ENCODE results near the gene KANK4. TPM values are rescaled to one million over a fixed set of nuclear protein-coding genes. Genes with fewer than 3 reads are reported as not detected.

The KANK4 gene
- polyA plus RNA-seq, 1 donor (not counting 4 experiments of a cell fraction or from before 2014, with no cell fraction given) = 0.92 TPM

- dilution Hi-C loops (cut with MboI; ENCODE audit: extremely low pct_ligation_motif_present, low sequenced_read_pairs) = no loop called here
- no peak for TF ChIP-seq EZH2 (IDR thresholded peaks at IDR 0.05; ENCODE audit: low read length)
- TF ChIP-seq CTCF (optimal IDR thresholded peaks at IDR 0.05 in 1 of 3, IDR thresholded peaks at IDR 0.05 in 1 of 3, conservative IDR thresholded peaks at IDR 0.05 in 1 of 3; ENCODE audit: extremely low read depth in 1 of 3, insufficient read depth in 2 of 3, low read length in 3 of 3) = peak in 1 of 3 experiments; percentile 25
- FAIRE-seq = peak; percentile 20
Observed at GRCh38 chr1:62334434-62334985, 15.3 kb upstream of the KANK4 start.

GRCh38 chr1:62333441-62333840 lies 14.2 kb upstream of the KANK4 start:
- no peak overlapping the region for H2AFZ ChIP-seq (ENCODE audit: control insufficient read depth, low read length)
- FAIRE-seq (no peak), DNase-seq (ENCODE audit: low read depth, low spot score) (no peak)
- no peak overlapping the region for H3K4me2 ChIP-seq (ENCODE audit: control insufficient read depth, extremely low read depth, insufficient read depth, low read depth, low read length)
- no peak overlapping the region for H3K4me3 ChIP-seq (ENCODE audit: control insufficient read depth in 2 of 3, extremely low read depth in 1 of 3, insufficient read depth in 2 of 3, low read depth in 1 of 3, low read length in 3 of 3)
- no peaks in the 10 kb centered on the region for H3K36me3 ChIP-seq (ENCODE audit: control insufficient read depth in 2 of 2, extremely low read depth in 1 of 2, insufficient read depth in 2 of 2, low read length in 2 of 2)
- no peaks in the 10 kb centered on the region for H3K27me3 ChIP-seq (ENCODE audit: control insufficient read depth, extremely low read depth, insufficient read depth, low read length)
- H3K27ac ChIP-seq (ENCODE audit: control insufficient read depth, insufficient read depth, low read length) = no peak overlapping the region
- dilution Hi-C loops (cut with MboI; ENCODE audit: extremely low pct_ligation_motif_present, low sequenced_read_pairs) = no loop called here
- H3K4me1 ChIP-seq (ENCODE audit: control insufficient read depth, extremely low read depth, insufficient read depth, low read length) = peaks cover 13% of the 10 kb centered on the region
- TF ChIP-seq CTCF (optimal IDR thresholded peaks at IDR 0.05 in 1 of 3, IDR thresholded peaks at IDR 0.05 in 1 of 3, conservative IDR thresholded peaks at IDR 0.05 in 1 of 3; ENCODE audit: extremely low read depth in 1 of 3, insufficient read depth in 2 of 3, low read length in 3 of 3) = no peak
- TF ChIP-seq EZH2 (IDR thresholded peaks at IDR 0.05; ENCODE audit: low read length) = no peak
- no peaks in the 10 kb centered on the region for H3K9me3 ChIP-seq (ENCODE audit: control insufficient read depth, low read depth, low read length)
- no peaks in the 10 kb centered on the region for H3K9me1 ChIP-seq (ENCODE audit: control insufficient read depth, extremely low read depth, insufficient read depth, low read length)
- no peak overlapping the region for H3K9ac ChIP-seq (ENCODE audit: control insufficient read depth, extremely low read depth, insufficient read depth, low read length)
- no peaks in the 10 kb centered on the region for H4K20me1 ChIP-seq (ENCODE audit: control insufficient read depth, extremely low read depth, insufficient read depth, low read length)
- no peaks in the 10 kb centered on the region for H3K79me2 ChIP-seq (ENCODE audit: control insufficient read depth, insufficient read depth, low read length)

More at GRCh38 chr1:62334434-62334985, 15.3 kb upstream of the KANK4 start:
- Histone ChIP-seq H2AFZ (ENCODE audit: control insufficient read depth, low read length) (no peak overlapping the region), H3K79me2 (ENCODE audit: control insufficient read depth, insufficient read depth, low read length) (no peaks in the 10 kb centered on the region), H3K9me3 (ENCODE audit: control insufficient read depth, low read depth, low read length) (no peaks in the 10 kb centered on the region), H3K9me1 (ENCODE audit: control insufficient read depth, extremely low read depth, insufficient read depth, low read length) (no peaks in the 10 kb centered on the region), H3K4me1 (ENCODE audit: control insufficient read depth, extremely low read depth, insufficient read depth, low read length) (peaks cover 13% of the 10 kb centered on the region), H3K9ac (ENCODE audit: control insufficient read depth, extremely low read depth, insufficient read depth, low read length) (no peak overlapping the region), H4K20me1 (ENCODE audit: control insufficient read depth, extremely low read depth, insufficient read depth, low read length) (no peaks in the 10 kb centered on the region), H3K4me3 (ENCODE audit: control insufficient read depth in 2 of 3, extremely low read depth in 1 of 3, insufficient read depth in 2 of 3, low read depth in 1 of 3, low read length in 3 of 3) (no peak overlapping the region), H3K4me2 (ENCODE audit: control insufficient read depth, extremely low read depth, insufficient read depth, low read depth, low read length) (no peak overlapping the region), H3K27me3 (ENCODE audit: control insufficient read depth, extremely low read depth, insufficient read depth, low read length) (no peaks in the 10 kb centered on the region), H3K27ac (ENCODE audit: control insufficient read depth, insufficient read depth, low read length) (no peak overlapping the region), H3K36me3 (ENCODE audit: control insufficient read depth in 2 of 2, extremely low read depth in 1 of 2, insufficient read depth in 2 of 2, low read length in 2 of 2) (no peaks in the 10 kb centered on the region)
- DNase-seq (ENCODE audit: low read depth, low spot score) = no peak

All from keratinocyte (primary cell).